Measurements from ENCODE around the gene ZRSR2.

- no peak for TF ChIP-seq CTCF (IDR thresholded peaks at IDR 0.05; ENCODE audit: poor library complexity, severe bottlenecking)
- no peak for TF ChIP-seq EZH2 (IDR thresholded peaks at IDR 0.05; ENCODE audit: borderline replicate concordance, insufficient read depth, low read length, poor library complexity, severe bottlenecking)
- no peak for TF ChIP-seq MXI1 (conservative IDR thresholded peaks at IDR 0.05; ENCODE audit: poor library complexity, severe bottlenecking)
- TF ChIP-seq SMC3 (conservative IDR thresholded peaks at IDR 0.05; ENCODE audit: poor library complexity), result no peak
- TF ChIP-seq EP300 (conservative IDR thresholded peaks at IDR 0.05; ENCODE audit: poor library complexity, severe bottlenecking), result no peak
- TF ChIP-seq POLR2AphosphoS5 (IDR thresholded peaks at IDR 0.05), result no peak
- TF ChIP-seq REST (IDR thresholded peaks at IDR 0.05; ENCODE audit: borderline replicate concordance), result no peak
- TF ChIP-seq TAF1 (IDR thresholded peaks at IDR 0.05; ENCODE audit: low read depth), result no peak
- no peak for TF ChIP-seq RAD21 (conservative IDR thresholded peaks at IDR 0.05)
These were observed 66.4 kb downstream of the ZRSR2 start for GRCh38 chrX:15856636-15857035.

All from neural cell (in vitro differentiated cells).